ENCODE results near the gene E2F2. TPM values are rescaled to one million over a fixed set of nuclear protein-coding genes. Genes with fewer than 3 reads are reported as not detected.

Gene E2F2
- total and polyA plus RNA-seq, 2 of the 13 experiments (the other 11 are each of a cell fraction or from before 2014, with no cell fraction given): 0.65 to 6.6 TPM

DNA sequence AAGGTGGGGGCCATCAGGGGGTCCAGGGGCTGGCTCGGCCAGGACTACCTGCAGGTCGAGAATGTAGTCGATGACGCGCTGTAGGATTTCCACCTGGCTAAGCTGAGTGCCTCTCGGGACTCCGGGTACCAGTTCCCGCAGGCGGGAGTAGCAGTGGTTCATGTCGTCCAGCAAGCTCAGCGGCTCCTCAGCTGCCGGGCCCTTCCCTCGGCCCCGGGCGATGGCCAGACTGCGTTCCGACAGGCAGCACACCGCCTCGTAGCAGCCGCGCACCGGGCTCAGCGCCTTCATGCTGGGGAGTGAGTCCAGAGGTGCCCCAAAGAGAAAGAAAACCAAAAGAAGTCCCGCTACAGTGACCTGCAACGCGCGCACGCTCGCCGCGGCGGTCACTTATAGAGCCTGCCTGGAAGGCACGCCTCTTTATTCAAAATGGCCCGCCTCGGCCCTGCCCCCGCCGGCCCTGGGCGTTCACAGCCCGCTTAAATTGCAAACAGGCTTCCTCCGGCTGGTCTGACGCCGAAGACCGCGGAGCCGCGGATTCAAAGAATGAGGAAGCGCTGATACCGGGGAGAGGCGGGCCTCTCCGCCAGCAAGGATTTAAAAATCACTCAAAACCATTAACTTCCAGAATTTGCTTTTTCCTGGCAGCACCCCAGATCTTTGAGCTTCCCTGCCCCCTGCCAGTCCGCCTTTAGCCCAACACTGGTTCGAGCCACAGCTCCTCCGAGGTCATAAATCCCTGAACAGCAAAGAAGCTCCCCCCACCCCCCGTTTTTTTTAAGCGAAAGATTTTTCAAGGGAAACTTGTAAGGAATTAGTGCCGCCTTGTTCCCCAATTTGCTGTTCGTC is 28.3 kb upstream of the E2F2 start, which contains the start of gene ID3 (continued):
- TF ChIP-seq GABPB1 (CRISPR knock-in tag; IDR thresholded peaks at IDR 0.05) (peak; percentile 64; the same call in 1 of the 2 replicates), ZSCAN31 (CRISPR knock-in tag; IDR thresholded peaks at IDR 0.05; ENCODE audit: low read depth) (peak; percentile 63; the same call in 1 of the 2 replicates), SOX5 (CRISPR knock-in tag; IDR thresholded peaks at IDR 0.05; ENCODE audit: borderline replicate concordance) (peak; percentile 34; the same call in 1 of the 2 replicates), NCOA2 (CRISPR knock-in tag; IDR thresholded peaks at IDR 0.05) (no peak; the same call in 1 of the 2 replicates), ZC3H4 (CRISPR knock-in tag; IDR thresholded peaks at IDR 0.05; ENCODE audit: borderline replicate concordance) (no peak), CCAR2 (optimal IDR thresholded peaks at IDR 0.05; ENCODE audit: low read depth, low read length) (no peak), ADNP (CRISPR knock-in tag; IDR thresholded peaks at IDR 0.05) (no peak), NFYC (CRISPR knock-in tag; IDR thresholded peaks at IDR 0.05) (no peak), CCDC6 (CRISPR knock-in tag; IDR thresholded peaks at IDR 0.05) (no peak), KLF15 (CRISPR knock-in tag; IDR thresholded peaks at IDR 0.05; ENCODE audit: borderline replicate concordance) (no peak), ZNF550 (CRISPR knock-in tag; IDR thresholded peaks at IDR 0.05; ENCODE audit: borderline replicate concordance) (no peak), ZNF703 (CRISPR knock-in tag; IDR thresholded peaks at IDR 0.05; ENCODE audit: borderline replicate concordance) (peak; percentile 82; the same call in 1 of the 2 replicates), AKAP8 (CRISPR knock-in tag; IDR thresholded peaks at IDR 0.05) (no peak), ZNF746 (CRISPR knock-in tag; IDR thresholded peaks at IDR 0.05) (no peak), MBNL3 (CRISPR knock-in tag; conservative IDR thresholded peaks at IDR 0.05) (no peak), KAT7 (CRISPR knock-in tag; IDR thresholded peaks at IDR 0.05; ENCODE audit: borderline replicate concordance) (no peak), ESRRA (CRISPR knock-in tag; IDR thresholded peaks at IDR 0.05; ENCODE audit: low read depth) (0 out of 2 replicates have a peak, but pooled peaks have one; percentile 21), MEIS2 (CRISPR knock-in tag; IDR thresholded peaks at IDR 0.05) (peak; percentile 71; the same call in 1 of the 2 replicates), TRIM24 (CRISPR knock-in tag; IDR thresholded peaks at IDR 0.05) (no peak), BHLHE40 (IDR thresholded peaks at IDR 0.05; ENCODE audit: low read length) (peak; percentile 56; the same call in 1 of the 2 replicates), TEAD2 (CRISPR knock-in tag; IDR thresholded peaks at IDR 0.05) (no peak)
- TF ChIP-seq, protein P1, sequence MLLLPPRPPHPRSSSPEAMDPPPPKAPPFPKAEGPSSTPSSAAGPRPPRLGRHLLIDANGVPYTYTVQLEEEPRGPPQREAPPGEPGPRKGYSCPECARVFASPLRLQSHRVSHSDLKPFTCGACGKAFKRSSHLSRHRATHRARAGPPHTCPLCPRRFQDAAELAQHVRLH (CRISPR knock-in tag; IDR thresholded peaks at IDR 0.05; ENCODE audit: borderline replicate concordance, low read depth): peak; percentile 75; the same call in 1 of the 2 replicates
- TF ChIP-seq, protein P2, sequence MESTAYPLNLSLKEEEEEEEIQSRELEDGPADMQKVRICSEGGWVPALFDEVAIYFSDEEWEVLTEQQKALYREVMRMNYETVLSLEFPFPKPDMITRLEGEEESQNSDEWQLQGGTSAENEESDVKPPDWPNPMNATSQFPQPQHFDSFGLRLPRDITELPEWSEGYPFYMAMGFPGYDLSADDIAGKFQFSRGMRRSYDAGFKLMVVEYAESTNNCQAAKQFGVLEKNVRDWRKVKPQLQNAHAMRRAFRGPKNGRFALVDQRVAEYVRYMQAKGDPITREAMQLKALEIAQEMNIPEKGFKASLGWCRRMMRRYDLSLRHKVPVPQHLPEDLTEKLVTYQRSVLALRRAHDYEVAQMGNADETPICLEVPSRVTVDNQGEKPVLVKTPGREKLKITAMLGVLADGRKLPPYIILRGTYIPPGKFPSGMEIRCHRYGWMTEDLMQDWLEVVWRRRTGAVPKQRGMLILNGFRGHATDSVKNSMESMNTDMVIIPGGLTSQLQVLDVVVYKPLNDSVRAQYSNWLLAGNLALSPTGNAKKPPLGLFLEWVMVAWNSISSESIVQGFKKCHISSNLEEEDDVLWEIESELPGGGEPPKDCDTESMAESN (CRISPR knock-in tag; conservative IDR thresholded peaks at IDR 0.05): peak; percentile 86
- TF ChIP-seq, protein P3, sequence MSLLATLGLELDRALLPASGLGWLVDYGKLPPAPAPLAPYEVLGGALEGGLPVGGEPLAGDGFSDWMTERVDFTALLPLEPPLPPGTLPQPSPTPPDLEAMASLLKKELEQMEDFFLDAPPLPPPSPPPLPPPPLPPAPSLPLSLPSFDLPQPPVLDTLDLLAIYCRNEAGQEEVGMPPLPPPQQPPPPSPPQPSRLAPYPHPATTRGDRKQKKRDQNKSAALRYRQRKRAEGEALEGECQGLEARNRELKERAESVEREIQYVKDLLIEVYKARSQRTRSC (CRISPR knock-in tag; IDR thresholded peaks at IDR 0.05; ENCODE audit: low read depth): no peak
- TF ChIP-seq, protein P4, sequence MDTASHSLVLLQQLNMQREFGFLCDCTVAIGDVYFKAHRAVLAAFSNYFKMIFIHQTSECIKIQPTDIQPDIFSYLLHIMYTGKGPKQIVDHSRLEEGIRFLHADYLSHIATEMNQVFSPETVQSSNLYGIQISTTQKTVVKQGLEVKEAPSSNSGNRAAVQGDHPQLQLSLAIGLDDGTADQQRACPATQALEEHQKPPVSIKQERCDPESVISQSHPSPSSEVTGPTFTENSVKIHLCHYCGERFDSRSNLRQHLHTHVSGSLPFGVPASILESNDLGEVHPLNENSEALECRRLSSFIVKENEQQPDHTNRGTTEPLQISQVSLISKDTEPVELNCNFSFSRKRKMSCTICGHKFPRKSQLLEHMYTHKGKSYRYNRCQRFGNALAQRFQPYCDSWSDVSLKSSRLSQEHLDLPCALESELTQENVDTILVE (CRISPR knock-in tag; IDR thresholded peaks at IDR 0.05): peak; percentile 45; the same call in 1 of the 2 replicates
- TF ChIP-seq, protein P5, sequence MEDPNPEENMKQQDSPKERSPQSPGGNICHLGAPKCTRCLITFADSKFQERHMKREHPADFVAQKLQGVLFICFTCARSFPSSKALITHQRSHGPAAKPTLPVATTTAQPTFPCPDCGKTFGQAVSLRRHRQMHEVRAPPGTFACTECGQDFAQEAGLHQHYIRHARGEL (CRISPR knock-in tag; IDR thresholded peaks at IDR 0.05): no peak

All from HepG2 (cell line).